ENCODE measurements around the gene EMILIN1. TPM values are rescaled to one million over a fixed set of nuclear protein-coding genes. Genes with fewer than 3 reads are reported as not detected.

EMILIN1 gene
- total RNA-seq, 1 experiment from 2014 or later, result 0.71 TPM

DNA sequence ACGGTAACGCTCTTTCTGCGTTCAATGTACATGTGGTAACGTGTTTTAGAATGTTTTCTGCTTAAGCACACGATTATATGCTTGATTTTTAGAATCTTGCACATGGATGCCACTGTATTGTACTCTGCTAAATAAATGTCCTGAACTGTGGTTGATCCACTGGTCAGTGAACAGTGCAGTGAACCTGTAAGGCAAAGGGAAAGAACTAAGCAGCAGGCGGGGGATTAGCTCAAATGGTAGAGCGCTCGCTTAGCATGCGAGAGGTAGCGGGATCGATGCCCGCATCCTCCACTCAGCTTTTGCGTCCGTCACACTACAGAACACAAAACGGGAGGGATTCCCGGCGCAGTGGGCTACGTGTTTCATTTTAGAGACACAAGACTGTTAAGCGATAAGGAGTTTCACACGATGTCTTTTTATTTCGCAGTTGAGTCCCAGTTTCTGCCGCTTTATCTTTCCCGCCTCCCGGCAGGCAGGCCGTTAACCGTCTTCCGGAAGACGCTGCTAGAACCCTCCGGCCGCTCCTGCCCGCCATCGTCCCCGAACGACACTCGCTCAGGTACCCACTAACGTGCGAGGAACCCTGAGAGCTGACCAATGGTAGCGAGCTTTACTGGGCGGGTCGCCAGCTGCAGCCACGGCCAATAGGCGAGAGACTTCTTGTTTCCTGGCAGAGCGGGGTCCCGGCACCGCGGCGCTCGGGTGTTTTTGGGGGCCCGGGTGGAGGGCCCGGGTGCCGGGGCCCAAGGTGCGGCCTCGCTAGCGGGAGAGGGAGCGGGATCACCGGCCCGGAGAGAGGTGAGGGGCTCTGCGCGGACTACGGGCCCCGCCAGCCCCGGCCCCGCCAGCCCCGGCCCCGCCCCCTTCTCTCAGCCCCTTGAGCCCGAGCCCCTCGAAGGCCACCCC is 27.2 kb upstream of the EMILIN1 start, which contains the start of gene AGBL5:
AGBL5 (plus strand) TSS at position 673 of the 906 bp plus-strand sequence. CDS start 1,291 bp downstream, outside the sequence.
- DNase-seq (ENCODE audit: low read depth, low spot score), result peak; percentile 96
- in situ Hi-C loops (cut with HindIII; ENCODE audit: low pct_unique_long_range_greater_than_20kb, low sequenced_read_pairs), result no loop called here

DNA sequence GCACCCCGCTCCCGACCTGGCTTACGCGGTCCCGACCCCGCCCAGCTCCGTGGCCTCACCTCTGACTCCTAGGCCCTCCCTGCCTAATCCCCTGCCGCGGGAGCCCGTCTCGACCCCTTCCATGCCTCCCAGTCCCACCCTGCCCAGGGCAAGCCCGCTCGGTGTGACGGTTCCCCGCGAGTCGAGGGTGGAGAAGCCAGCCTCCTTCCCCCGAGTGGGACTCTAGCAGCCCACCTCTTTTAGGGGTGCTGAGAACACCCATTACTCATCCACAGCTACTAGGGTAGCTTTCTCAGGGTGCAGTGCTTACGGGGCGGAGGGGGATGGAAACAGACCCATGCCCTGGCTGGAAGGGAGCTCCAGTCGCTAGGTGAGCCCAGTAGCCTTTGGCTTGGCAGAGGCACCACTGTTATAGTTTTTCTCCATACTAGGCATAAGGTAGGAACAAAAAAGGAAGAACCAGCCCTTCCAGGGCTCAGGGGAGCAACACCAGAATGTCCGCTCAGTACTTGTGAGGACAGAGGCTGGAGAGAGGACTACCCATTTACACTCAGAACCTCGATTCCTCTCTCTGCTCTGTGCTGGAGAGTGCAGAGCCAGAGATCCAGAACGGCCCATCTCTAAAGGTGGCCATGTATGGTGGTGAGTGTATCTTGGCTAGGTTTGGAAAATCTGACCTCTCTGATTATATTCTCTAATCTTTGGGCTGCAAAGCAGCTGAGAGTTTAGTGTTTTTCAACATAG is 26.3 kb upstream of the EMILIN1 start:
- in situ Hi-C loops (cut with HindIII; ENCODE audit: low pct_unique_long_range_greater_than_20kb, low sequenced_read_pairs), result no loop called here
- DNase-seq (ENCODE audit: low read depth, low spot score), result no peak

DNA sequence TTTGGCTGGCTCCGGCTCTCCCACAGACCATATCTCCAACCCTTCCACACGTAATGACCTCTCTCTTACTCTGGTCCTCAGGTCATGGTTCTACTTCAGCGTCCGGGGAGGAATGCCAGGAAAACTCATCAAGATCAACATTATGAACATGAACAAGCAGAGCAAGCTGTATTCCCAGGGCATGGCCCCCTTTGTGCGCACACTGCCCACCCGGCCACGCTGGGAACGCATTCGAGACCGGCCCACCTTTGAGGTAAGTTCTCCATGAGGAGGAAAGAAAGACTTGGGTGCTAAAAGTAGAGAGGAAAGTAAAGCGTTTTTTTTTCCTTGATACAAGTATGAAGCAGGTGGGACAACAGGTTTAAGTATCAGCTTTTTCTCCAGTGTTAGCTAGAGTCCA is 25.1 kb upstream of the EMILIN1 start:
- in situ Hi-C loops (cut with HindIII; ENCODE audit: low pct_unique_long_range_greater_than_20kb, low sequenced_read_pairs), result no loop called here
- DNase-seq (ENCODE audit: low read depth, low spot score), result no peak

DNA sequence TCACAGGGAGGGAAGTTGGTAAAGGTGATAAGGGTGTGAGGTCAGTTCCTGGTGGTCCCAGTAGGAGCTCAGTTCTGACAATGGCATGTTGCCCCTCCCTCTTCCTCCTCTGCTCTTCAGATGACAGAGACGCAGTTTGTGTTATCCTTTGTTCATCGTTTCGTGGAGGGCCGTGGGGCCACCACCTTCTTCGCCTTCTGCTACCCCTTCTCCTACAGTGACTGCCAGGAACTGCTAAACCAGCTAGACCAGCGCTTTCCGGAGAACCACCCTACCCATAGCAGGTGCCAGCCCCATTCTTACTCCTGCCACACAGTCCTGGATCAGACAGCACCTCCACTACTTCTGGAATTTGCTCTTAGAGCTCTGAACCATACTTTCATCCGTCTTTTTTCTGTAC is 24.6 kb upstream of the EMILIN1 start:
- no peak for DNase-seq (ENCODE audit: low read depth, low spot score)
- in situ Hi-C loops (cut with HindIII; ENCODE audit: low pct_unique_long_range_greater_than_20kb, low sequenced_read_pairs), result no loop called here

DNA sequence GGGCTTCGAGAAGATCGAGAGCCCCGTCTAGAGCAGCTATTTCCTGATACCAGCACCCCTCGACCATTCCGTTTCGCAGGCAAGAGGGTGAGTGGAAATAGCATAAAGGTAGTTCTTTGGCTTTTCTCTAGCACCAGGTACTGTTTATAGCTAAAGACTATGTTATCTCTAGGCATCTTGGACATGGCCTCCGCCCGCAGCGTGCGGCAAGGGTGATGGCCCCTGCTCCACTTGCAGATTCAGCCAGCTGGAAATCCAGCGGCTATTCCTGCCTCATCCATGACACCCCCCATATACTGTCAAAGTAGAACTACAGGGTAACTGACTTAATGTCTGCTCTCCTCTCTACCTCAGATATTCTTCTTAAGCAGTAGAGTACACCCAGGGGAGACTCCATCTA is 23.7 kb upstream of the EMILIN1 start:
- in situ Hi-C loops (cut with HindIII; ENCODE audit: low pct_unique_long_range_greater_than_20kb, low sequenced_read_pairs), result no loop called here
- no peak for DNase-seq (ENCODE audit: low read depth, low spot score)

DNA sequence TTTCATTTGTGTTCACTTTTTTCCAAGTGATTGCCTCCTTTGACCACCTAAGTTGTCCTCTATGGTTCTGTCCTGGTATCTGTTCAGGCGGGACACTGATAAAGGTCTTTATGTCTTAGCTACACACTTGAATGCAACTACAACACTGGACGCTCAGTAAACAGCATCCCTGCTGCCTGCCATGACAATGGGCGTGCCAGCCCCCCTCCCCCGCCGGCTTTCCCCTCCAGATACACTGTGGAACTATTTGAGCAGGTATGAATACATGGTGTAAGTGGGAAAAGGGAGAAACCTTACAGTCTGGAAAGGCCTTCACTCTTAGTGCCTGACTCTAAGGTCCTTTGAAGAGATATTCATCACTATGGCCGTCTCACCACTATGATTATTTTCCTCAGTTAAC is 21.2 kb upstream of the EMILIN1 start:
- no peak for DNase-seq (ENCODE audit: low read depth, low spot score)
- in situ Hi-C loops (cut with HindIII; ENCODE audit: low pct_unique_long_range_greater_than_20kb, low sequenced_read_pairs), result no loop called here

DNA sequence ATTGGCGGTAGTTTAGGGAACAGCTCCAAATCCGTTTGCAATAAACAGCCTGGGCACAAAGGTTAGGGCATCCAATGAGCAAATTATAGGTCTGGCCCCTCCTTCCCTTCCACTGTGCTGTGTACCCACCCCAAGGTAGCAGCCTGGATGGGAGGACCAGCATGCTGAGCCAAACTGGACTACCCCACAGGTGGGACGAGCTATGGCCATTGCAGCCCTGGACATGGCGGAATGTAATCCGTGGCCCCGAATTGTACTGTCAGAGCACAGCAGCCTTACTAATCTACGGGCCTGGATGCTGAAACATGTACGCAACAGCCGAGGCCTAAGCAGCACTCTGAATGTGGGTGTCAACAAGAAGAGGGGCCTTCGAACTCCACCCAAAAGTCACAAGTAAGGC is 20.2 kb upstream of the EMILIN1 start:
- in situ Hi-C loops (cut with HindIII; ENCODE audit: low pct_unique_long_range_greater_than_20kb, low sequenced_read_pairs), result no loop called here
- no peak for DNase-seq (ENCODE audit: low read depth, low spot score)

DNA sequence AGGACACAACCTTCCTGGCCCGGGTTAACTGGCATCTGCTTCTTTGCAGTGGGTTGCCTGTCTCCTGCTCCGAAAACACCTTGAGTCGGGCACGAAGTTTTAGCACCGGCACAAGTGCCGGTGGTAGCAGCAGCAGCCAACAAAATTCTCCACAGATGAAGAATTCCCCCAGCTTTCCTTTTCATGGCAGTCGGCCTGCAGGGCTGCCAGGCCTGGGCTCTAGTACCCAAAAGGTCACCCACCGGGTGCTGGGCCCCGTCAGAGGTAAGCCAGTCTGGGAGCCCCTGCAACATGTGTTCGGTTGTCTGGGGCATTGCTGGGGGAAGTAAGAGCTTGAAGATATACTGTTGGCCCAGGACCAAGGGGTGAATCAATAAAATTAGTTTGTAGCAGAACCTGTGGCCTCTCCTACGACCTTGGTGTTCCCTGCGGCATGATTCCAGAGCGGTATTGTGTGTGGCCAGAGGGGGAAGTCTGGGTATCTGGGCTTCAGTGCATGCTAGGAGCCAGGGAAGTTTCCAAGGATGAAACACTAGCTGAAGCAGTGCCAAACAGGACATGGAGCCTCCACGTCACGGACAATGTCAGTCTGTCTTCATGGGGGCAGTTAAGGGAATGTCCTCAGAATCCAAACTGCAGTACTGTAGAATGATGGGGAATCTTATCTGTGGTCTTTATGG is 19.1 kb upstream of the EMILIN1 start:
- in situ Hi-C loops (cut with HindIII; ENCODE audit: low pct_unique_long_range_greater_than_20kb, low sequenced_read_pairs), result no loop called here
- no peak for DNase-seq (ENCODE audit: low read depth, low spot score)

DNA sequence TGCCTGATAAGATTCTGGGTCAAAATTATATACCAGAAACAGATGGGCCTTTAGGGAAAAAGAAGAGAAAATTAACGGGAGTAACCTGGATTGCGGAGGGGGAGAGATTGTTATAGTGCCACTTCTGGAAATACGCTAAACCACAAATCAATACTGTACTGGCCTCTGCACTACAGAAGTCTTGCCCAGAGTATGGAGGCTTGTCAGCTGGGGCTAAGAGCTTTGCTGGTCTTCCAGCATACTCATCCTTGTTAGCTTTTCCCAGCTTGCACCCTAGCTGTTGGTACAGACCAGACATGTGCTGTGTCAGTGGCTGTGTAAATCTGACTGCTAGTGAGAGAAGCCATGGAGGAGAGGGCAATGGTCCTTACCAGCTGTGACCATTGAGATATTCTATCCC is 18.1 kb upstream of the EMILIN1 start:
- in situ Hi-C loops (cut with HindIII; ENCODE audit: low pct_unique_long_range_greater_than_20kb, low sequenced_read_pairs), result no loop called here
- DNase-seq (ENCODE audit: low read depth, low spot score), result no peak

DNA sequence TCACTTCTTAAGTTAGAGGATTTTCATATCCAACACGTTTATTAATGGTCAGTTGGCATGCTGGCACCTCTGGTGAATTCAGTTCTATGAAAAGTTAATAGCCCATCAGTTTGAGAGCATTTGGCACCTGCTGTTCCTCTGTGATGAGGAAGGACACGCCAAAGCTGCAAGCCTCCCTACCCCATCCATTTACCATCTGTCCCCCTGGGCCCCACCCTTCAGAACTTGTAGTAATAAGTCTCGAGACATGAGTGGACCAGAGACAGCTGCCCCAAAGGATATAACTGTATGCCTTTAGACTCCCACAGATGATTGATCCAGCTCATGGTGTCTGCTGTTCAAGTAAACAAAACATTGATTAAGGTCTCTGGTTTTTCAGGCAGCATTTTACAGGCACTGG is 13.3 kb upstream of the EMILIN1 start:
- DNase-seq (ENCODE audit: low read depth, low spot score), result no peak
- in situ Hi-C loops (cut with HindIII; ENCODE audit: low pct_unique_long_range_greater_than_20kb, low sequenced_read_pairs), result no loop called here

DNA sequence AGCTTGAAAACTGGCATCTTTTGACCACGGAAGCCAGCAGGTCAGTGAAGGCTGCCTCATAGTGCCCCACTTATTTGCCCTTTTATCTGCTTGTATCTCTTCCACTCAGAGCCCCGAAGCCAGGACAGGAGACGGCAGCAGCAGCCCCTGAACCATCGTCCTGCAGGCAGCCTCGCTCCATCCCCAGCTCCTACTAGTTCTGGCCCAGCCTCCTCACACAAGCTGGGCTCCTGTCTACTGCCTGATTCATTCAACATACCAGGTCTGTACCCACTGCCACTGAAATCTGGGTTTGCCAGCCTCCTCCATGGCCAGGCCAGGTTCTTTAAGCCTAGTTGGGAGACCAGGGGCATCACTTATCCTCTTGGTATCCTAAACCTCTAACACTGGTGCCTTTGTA is 11.0 kb upstream of the EMILIN1 start:
- in situ Hi-C loops (cut with HindIII; ENCODE audit: low pct_unique_long_range_greater_than_20kb, low sequenced_read_pairs), result no loop called here
- DNase-seq (ENCODE audit: low read depth, low spot score), result no peak

DNA sequence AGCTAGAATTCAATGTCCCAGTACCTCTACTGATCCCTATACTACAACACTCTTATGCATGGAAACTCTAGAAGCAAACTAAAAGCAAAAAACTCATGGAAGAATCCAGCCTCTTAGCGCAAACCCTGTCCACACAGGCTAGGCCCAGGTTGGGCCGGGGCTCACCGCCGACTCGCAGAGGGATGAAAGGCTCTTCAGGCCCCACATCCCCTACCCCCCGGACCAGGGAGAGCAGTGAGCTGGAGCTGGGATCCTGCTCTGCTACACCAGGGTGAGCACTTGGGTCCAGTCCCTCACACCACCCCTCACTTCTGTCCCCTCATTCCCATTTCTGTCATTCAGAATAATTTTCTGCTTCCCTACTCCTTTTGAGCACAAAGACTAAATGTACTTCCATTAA is 9.0 kb upstream of the EMILIN1 start:
- in situ Hi-C loops (cut with HindIII; ENCODE audit: low pct_unique_long_range_greater_than_20kb, low sequenced_read_pairs), result no loop called here
- DNase-seq (ENCODE audit: low read depth, low spot score), result no peak

DNA sequence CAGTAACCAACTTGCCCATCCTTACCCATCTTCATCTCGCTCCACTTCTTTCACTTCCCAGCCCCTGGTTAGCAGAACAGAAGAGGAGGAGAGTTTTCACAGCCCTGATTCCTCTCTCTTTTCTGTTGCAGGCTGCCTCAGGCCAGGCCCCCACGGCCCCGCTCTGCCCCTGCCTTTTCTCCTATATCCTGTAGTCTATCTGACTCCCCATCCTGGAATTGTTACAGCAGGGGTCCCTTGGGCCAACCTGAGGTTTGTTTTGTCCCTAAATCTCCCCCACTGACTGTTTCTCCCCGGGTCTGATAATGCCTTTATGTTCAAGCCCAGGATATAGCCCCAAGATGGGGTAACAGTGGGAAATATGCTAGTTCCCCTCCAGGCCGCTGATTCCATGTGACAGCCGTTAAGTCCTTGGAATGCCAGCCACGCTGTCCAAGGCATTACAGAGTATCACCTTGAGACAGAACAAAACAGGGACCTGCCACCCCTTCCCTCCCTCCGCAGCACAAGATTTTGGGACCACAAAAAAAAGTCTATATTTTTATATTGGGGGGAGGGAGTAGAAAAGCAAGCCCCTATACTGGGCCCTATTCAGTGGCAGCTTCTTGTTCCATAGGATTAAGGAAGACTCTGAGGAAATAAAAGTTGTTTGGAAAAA is 8.3 kb upstream of the EMILIN1 start:
- in situ Hi-C loops (cut with HindIII; ENCODE audit: low pct_unique_long_range_greater_than_20kb, low sequenced_read_pairs), result no loop called here

DNA sequence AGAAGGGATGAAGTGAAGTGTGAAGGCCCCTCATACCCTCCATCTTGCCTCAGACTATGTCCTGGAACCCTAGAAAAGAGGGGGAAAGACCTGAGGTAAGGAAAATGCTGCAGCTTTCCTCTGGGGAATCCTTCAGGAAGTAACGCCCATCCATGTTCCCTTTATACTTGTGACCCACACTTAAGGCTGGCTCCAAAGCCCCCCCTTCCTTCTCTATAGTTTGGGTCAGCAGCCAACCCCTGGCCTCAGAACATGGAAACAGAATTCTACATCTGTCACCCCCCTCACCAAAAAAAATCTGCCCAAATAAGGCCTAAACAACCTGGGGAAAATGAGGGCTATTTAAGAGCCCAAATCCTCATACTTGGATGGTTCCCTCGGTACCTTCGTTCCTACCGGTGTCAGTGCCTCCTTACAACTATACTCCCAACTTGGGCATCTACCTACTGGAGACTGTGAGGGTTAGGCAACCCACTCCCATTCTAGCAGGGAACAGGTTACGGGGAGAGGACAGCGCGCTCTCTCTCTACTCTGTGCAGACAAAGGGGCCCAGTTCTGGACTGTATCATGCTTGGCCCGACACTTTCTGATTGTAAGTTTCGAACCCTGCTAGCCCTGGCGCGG is 7.7 kb upstream of the EMILIN1 start:
- DNase-seq (ENCODE audit: low read depth, low spot score), result no peak
- in situ Hi-C loops (cut with HindIII; ENCODE audit: low pct_unique_long_range_greater_than_20kb, low sequenced_read_pairs), result no loop called here

More for the DNA sequence above, 8.3 kb upstream of the EMILIN1 start:
- DNase-seq (ENCODE audit: low read depth, low spot score), result no peak

DNA sequence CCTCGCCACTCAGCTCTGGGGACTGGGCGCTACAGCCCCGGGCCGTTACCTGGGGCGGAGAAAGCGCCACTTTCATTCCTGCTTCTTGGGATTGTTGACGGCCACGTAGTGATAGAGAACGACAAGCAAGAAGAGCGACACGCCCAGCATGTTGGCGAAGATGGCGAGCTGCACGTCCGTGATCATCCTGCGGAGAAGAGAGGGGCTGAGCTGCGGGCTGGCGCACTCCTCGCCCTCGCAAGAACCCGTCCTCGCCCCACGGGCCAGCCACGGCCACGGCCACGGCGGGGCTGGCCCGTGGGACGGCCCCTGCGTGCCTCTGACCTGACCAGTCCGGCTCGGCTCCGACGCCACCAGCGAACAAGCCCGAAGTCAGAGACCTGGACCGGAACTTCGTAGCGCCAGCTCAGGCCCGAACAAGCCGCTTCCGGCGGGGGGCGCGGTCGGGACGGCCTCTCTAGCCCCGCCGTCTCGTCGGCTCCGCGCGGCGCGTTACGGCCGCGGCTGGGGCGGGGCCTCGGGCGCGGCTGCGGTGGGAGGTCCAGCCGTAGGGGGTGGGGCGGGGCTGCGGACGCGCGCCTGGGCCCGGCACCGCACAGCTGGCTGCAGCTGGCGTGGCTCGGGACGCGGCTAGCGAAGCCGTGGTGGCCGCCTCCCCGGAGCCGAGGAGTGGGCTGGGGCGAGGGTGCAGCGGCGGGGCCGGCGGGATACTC is 7.0 kb upstream of the EMILIN1 start, which contains the start of gene OST4:
OST4 (minus strand) TSS at position 378 of the 713 bp plus-strand sequence.
- in situ Hi-C loops (cut with HindIII; ENCODE audit: low pct_unique_long_range_greater_than_20kb, low sequenced_read_pairs), result no loop called here
- DNase-seq (ENCODE audit: low read depth, low spot score), result peak; percentile 95

DNA sequence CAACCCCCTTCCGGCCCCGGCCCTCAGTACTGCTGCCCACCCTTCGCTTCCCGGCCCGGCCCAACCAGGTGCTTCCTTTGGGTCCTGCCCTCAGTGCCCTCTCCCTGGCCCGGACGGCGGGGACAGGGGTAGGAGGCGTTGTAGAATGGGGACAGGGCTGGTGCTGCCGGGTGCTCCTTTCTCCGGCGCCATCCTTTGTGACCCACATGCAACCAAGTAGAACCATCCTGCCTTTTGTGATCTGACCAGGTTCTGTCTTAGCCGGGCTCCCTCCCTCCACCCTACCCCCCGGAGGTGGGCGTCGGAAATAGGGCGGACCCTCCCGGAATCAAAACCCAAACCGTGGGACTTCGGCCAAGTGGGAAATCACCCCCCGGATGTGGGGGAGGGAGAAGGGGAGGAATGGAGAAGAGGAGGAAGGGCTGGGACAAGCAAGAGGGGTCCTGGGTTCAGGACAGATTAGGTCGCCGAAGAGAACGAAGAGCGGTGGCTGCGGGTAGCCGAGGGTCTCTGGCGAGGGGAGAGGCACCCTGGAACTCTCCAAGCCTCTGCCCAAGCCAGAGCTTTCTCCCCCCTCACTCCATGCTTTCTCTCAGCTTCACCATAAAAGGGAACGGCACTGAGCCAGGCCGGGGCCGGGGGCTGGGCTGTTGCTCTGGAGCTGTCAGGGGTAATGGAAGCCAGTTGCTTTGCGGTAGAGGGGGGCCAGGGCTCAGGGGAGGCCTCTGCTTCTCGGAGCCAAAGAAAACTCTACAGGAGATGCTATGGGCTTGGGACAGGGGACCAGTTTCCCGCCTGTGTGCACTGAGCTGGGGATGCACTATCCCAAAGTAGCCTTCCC is 6.2 kb upstream of the EMILIN1 start:
- in situ Hi-C loops (cut with HindIII; ENCODE audit: low pct_unique_long_range_greater_than_20kb, low sequenced_read_pairs), result no loop called here
- no peak for DNase-seq (ENCODE audit: low read depth, low spot score)

Measured in SK-MEL-5 (cell line).